Stimulated activated CD8-positive, alpha-beta memory T cell treated with anti-CD3 and anti-CD28 coated beads, Interleukin-7, amount 100 ng/mL, for 1 hour (primary cell): ENCODE measurements around the gene KIRREL3.

Source experiments
- DNase-seq, 2 donors: peaks; one replicate each; pipeline ENCODE4 v3.0.0-alpha.2; 2020; ENCODE audit warnings: low read depth in 2 of 2

KIRREL3 gene

GRCh38 chr11:126669416-126669815 lies 331.2 kb downstream of the KIRREL3 start:
- no peak for DNase-seq

- DNase-seq, result no peak
Measured at GRCh38 chr11:126664643-126665042, 335.9 kb downstream of the KIRREL3 start.

GRCh38 chr11:126663749-126664592 lies 336.6 kb downstream of the KIRREL3 start:
- DNase-seq, result no peak

GRCh38 chr11:126662035-126662790 lies 338.4 kb downstream of the KIRREL3 start:
- no peak for DNase-seq

GRCh38 chr11:126660761-126661425 lies 339.7 kb downstream of the KIRREL3 start:
- no peak for DNase-seq

GRCh38 chr11:126660321-126660720 lies 340.2 kb downstream of the KIRREL3 start:
- DNase-seq, result no peak

- DNase-seq, result no peak
Measured at GRCh38 chr11:126658306-126659056, 342.1 kb downstream of the KIRREL3 start.

GRCh38 chr11:126655807-126656128 lies 344.8 kb downstream of the KIRREL3 start:
- DNase-seq, result no peak

- no peak for DNase-seq
Measured at GRCh38 chr11:126654886-126655806, 345.4 kb downstream of the KIRREL3 start.

- no peak for DNase-seq
Measured at GRCh38 chr11:126653040-126653439, 347.5 kb downstream of the KIRREL3 start.

GRCh38 chr11:126647735-126648134 lies 352.8 kb downstream of the KIRREL3 start:
- no peak for DNase-seq

- DNase-seq, result no peak
Measured at GRCh38 chr11:126646701-126647557, 353.6 kb downstream of the KIRREL3 start.

- DNase-seq, result no peak
Measured at GRCh38 chr11:126645186-126645585, 355.4 kb downstream of the KIRREL3 start.

- no peak for DNase-seq
Measured at GRCh38 chr11:126640186-126640585, 360.4 kb downstream of the KIRREL3 start.

- no peak for DNase-seq
Measured at GRCh38 chr11:126639692-126640091, 360.9 kb downstream of the KIRREL3 start.

- no peak for DNase-seq
Measured at GRCh38 chr11:126638648-126639047, 361.9 kb downstream of the KIRREL3 start.

GRCh38 chr11:126637795-126638175 lies 362.8 kb downstream of the KIRREL3 start:
- no peak for DNase-seq

GRCh38 chr11:126636911-126637794 lies 363.4 kb downstream of the KIRREL3 start:
- DNase-seq, result no peak

- no peak for DNase-seq
Measured at GRCh38 chr11:126635511-126635910, 365.1 kb downstream of the KIRREL3 start.
